ENCODE data around the gene SDHAF4. TPM values are rescaled to one million over a fixed set of nuclear protein-coding genes. Genes with fewer than 3 reads are reported as not detected.

SDHAF4 gene
- total and polyA plus RNA-seq, 2 experiments from 2014 or later: 11.9 to 16.0 TPM

DNA sequence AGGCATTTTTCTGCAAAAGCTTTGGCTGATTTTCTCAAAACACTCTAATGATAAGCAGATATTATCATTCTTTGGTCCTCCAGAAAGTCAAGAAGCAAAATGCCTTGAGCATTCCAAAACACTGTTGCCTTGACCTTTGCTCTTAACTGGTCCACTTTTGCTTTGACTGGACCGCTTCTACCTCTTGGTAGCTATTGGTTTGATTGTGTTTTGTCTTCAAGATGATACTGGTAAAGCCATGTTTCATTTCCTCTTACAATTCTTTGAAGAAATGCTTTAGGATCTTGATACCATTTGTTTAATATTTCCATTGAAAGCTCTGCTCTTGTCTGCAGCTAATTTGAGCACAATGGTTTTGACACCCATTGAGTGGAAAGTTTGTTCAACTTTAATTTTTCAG is 35.6 kb upstream of the SDHAF4 start:
- Histone ChIP-seq H3K36me3 (replicated peaks; ENCODE audit: insufficient read depth, low read depth) (no peaks in the 10 kb centered on the region), H3K4me1 (ENCODE audit: insufficient read depth) (no peaks in the 10 kb centered on the region), H2AFZ (no peak overlapping the region), H4K20me1 (ENCODE audit: insufficient read depth, poor library complexity, severe bottlenecking) (no peaks in the 10 kb centered on the region), H3K9me2 (replicated peaks; ENCODE audit: insufficient read depth) (no peaks in the 10 kb centered on the region), H3K79me2 (no peaks in the 10 kb centered on the region), H3K9me3 (ENCODE audit: low read depth) (no peaks in the 10 kb centered on the region), H3K27me3 (no peaks in the 10 kb centered on the region), H3K4me2 (no peak overlapping the region), H3K4me3 (no peak overlapping the region), H3K27ac (no peak overlapping the region)
- DNase-seq (ENCODE audit: low spot score): no peak
- 92% methylated on average over 1 of the region's 1 CpG for WGBS (ENCODE audit: low lambda C conversion rate, missing lambda C conversion rate)
- TF ChIP-seq EZH2phosphoT487 (IDR thresholded peaks at IDR 0.05; ENCODE audit: low read depth, severe bottlenecking, unreplicated experiment) (no peak), EZH2 (IDR thresholded peaks at IDR 0.05; ENCODE audit: borderline replicate concordance) (no peak)
- TF ChIP-seq, protein P1, sequence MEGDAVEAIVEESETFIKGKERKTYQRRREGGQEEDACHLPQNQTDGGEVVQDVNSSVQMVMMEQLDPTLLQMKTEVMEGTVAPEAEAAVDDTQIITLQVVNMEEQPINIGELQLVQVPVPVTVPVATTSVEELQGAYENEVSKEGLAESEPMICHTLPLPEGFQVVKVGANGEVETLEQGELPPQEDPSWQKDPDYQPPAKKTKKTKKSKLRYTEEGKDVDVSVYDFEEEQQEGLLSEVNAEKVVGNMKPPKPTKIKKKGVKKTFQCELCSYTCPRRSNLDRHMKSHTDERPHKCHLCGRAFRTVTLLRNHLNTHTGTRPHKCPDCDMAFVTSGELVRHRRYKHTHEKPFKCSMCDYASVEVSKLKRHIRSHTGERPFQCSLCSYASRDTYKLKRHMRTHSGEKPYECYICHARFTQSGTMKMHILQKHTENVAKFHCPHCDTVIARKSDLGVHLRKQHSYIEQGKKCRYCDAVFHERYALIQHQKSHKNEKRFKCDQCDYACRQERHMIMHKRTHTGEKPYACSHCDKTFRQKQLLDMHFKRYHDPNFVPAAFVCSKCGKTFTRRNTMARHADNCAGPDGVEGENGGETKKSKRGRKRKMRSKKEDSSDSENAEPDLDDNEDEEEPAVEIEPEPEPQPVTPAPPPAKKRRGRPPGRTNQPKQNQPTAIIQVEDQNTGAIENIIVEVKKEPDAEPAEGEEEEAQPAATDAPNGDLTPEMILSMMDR (IDR thresholded peaks at IDR 0.05; ENCODE audit: poor library complexity): no peak

DNA sequence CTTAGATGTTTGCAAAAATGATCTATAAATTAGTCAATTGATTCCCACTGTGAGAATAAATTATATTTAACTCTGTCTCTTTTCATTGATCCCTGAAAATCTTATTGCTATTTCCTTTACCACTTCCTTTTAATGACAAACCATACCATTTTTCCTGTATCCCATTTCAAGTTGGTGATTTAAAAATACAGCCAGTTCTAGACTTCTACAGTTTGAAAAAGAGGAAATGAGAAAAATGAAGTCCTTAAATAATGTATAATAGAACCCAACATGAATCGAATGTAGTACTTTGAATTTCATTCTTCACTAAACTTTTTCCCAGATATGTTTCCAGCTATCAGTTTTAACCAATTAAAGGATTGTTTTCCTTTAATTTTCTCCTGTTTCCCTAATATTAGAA is 29.5 kb upstream of the SDHAF4 start:
- no peak overlapping the region for H3K4me3 ChIP-seq
- no peaks in the 10 kb centered on the region for H3K79me2 ChIP-seq
- no peaks in the 10 kb centered on the region for H3K9me2 ChIP-seq (replicated peaks; ENCODE audit: insufficient read depth)
- no peaks in the 10 kb centered on the region for H3K36me3 ChIP-seq (replicated peaks; ENCODE audit: insufficient read depth, low read depth)
- no peak for DNase-seq (ENCODE audit: low spot score)
- 100% methylated on average over 1 of the region's 1 CpG for WGBS (ENCODE audit: low lambda C conversion rate, missing lambda C conversion rate)
- H3K4me1 ChIP-seq (ENCODE audit: insufficient read depth): no peaks in the 10 kb centered on the region
- no peaks in the 10 kb centered on the region for H3K9me3 ChIP-seq (ENCODE audit: low read depth)
- no peak for TF ChIP-seq EZH2 (IDR thresholded peaks at IDR 0.05; ENCODE audit: borderline replicate concordance)
- TF ChIP-seq, protein P1 (IDR thresholded peaks at IDR 0.05; ENCODE audit: poor library complexity): no peak
- TF ChIP-seq EZH2phosphoT487 (IDR thresholded peaks at IDR 0.05; ENCODE audit: low read depth, severe bottlenecking, unreplicated experiment): no peak
- H3K27me3 ChIP-seq: no peaks in the 10 kb centered on the region
- no peak overlapping the region for H3K4me2 ChIP-seq
- H3K27ac ChIP-seq: no peak overlapping the region
- no peaks in the 10 kb centered on the region for H4K20me1 ChIP-seq (ENCODE audit: insufficient read depth, poor library complexity, severe bottlenecking)
- no peak overlapping the region for H2AFZ ChIP-seq

DNA sequence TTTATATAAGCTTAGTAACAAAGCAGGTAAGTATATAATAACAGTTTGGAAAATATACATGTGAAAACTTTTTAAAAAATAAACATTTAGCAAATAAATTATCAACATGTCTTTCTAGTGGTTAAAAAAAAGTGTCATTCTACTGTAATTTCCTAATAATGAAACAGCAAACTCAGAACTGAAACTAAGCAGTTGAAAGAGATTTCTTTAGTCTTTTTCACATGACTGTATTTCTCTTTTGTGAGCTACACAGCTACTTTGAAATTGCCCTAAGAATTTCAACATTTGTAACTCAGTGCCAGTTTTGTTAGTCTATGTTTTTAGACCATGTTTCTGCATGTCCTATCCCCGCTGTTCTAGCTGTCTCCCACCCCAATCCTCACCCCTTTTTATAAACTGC is 28.4 kb upstream of the SDHAF4 start:
- 100% methylated on average over 1 of the region's 1 CpG for WGBS (ENCODE audit: low lambda C conversion rate, missing lambda C conversion rate)
- no peak for TF ChIP-seq EZH2 (IDR thresholded peaks at IDR 0.05; ENCODE audit: borderline replicate concordance)
- TF ChIP-seq, protein P1 (IDR thresholded peaks at IDR 0.05; ENCODE audit: poor library complexity): no peak
- TF ChIP-seq EZH2phosphoT487 (IDR thresholded peaks at IDR 0.05; ENCODE audit: low read depth, severe bottlenecking, unreplicated experiment): no peak
- H3K4me2 ChIP-seq: no peak overlapping the region

DNA sequence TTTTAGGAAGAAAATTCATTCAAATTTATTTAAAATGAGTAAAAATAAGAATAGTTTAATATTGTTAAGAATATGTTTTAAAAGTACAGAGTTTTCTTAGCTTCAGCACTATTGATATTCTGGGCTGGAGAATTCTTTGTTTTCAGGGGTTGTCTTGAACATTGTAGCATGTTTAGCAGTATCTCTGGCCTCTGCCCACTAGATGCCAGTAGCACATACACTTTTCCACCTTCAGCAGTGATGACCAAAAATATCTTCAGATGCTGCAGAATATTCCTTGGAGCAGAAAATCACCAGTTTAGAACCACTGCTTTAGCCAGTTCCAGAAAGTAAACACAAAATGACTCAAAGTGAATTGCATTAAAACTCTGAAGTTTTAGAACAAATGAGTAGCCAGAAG is 19.4 kb upstream of the SDHAF4 start:
- TF ChIP-seq EZH2phosphoT487 (IDR thresholded peaks at IDR 0.05; ENCODE audit: low read depth, severe bottlenecking, unreplicated experiment): no peak
- TF ChIP-seq, protein P1 (IDR thresholded peaks at IDR 0.05; ENCODE audit: poor library complexity): peak; percentile 54
- Histone ChIP-seq H3K27me3 (no peaks in the 10 kb centered on the region), H3K9me2 (replicated peaks; ENCODE audit: insufficient read depth) (no peaks in the 10 kb centered on the region), H3K79me2 (no peaks in the 10 kb centered on the region), H3K36me3 (replicated peaks; ENCODE audit: insufficient read depth, low read depth) (no peaks in the 10 kb centered on the region), H3K4me1 (ENCODE audit: insufficient read depth) (no peaks in the 10 kb centered on the region), H2AFZ (no peak overlapping the region), H3K9me3 (ENCODE audit: low read depth) (no peaks in the 10 kb centered on the region), H3K27ac (no peak overlapping the region), H4K20me1 (ENCODE audit: insufficient read depth, poor library complexity, severe bottlenecking) (no peaks in the 10 kb centered on the region), H3K4me3 (no peak overlapping the region), H3K4me2 (no peak overlapping the region)
- peak; percentile 17 for DNase-seq (ENCODE audit: low spot score)

More for the DNA sequence above, 28.4 kb upstream of the SDHAF4 start:
- H3K27me3 ChIP-seq: no peaks in the 10 kb centered on the region
- H3K79me2 ChIP-seq: no peaks in the 10 kb centered on the region
- no peak overlapping the region for H2AFZ ChIP-seq
- no peaks in the 10 kb centered on the region for H4K20me1 ChIP-seq (ENCODE audit: insufficient read depth, poor library complexity, severe bottlenecking)
- no peak overlapping the region for H3K27ac ChIP-seq
- no peaks in the 10 kb centered on the region for H3K4me1 ChIP-seq (ENCODE audit: insufficient read depth)
- no peak overlapping the region for H3K4me3 ChIP-seq
- H3K9me2 ChIP-seq (replicated peaks; ENCODE audit: insufficient read depth): no peaks in the 10 kb centered on the region
- DNase-seq (ENCODE audit: low spot score): no peak
- no peaks in the 10 kb centered on the region for H3K9me3 ChIP-seq (ENCODE audit: low read depth)
- no peaks in the 10 kb centered on the region for H3K36me3 ChIP-seq (replicated peaks; ENCODE audit: insufficient read depth, low read depth)
